GM18499 (cell line): Measurements from ENCODE around the gene GRIPAP1.

Source experiments
- ATAC-seq: cut with Tn5 transposase; IDR thresholded peaks from one replicate; pipeline ENCODE4 v1.9.1; 2021; ENCODE audit warnings: moderate number of reproducible peaks; ENCODE audit not compliant: insufficient read depth, unreplicated experiment

The GRIPAP1 gene

DNA sequence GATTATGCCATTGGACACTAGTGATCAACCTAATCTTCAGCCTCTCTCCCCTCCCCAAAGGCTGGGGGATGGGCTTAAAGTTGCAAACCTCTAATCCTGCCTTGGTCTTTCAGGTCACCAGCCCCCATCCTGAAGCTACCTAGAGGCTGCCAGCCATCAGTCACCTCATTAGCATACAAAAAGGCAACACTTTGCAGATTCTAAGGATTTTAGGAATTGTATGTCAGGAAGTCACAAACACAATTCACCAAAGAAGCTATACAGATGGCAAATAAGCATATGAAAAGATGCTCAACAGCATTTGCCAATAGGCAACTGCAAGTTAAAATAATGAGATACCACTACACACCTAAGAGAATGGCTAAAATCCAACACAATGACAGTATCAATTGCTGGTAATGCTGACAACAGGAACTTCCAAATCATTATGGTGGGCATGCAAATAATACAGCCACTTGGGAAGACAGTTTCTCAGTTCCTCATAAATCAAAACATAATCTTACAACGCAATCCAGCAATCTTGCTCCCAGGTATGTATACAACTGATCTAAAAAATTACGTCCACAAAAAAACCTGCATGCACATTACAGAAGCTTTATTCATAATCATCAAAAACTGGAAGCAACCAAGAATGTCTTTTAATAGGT lies 74.2 kb downstream of the GRIPAP1 start:
- ATAC-seq = no peak

- ATAC-seq = no peak
These were observed 74.9 kb downstream of the GRIPAP1 start for GRCh38 chrX:48927123-48927522.

DNA sequence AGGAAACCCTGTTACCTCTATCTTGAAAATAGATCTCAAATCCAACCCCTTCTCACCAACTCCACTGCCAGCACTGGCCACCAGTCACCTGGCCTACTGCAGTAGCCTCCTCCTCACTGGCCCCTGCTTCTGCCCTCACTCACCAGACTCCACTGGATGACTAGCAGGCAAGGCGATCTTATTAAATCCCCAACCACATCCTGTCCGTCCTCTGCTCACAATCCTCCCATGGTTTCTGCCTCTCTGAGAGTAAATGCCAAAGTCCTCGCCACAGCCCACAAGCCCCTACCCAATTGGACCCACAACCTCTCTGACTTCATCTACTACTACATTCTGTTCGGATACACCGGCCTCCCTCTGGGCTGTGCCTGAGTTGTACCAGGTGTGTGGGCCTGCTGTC lies 77.8 kb downstream of the GRIPAP1 start:
- no peak for ATAC-seq

DNA sequence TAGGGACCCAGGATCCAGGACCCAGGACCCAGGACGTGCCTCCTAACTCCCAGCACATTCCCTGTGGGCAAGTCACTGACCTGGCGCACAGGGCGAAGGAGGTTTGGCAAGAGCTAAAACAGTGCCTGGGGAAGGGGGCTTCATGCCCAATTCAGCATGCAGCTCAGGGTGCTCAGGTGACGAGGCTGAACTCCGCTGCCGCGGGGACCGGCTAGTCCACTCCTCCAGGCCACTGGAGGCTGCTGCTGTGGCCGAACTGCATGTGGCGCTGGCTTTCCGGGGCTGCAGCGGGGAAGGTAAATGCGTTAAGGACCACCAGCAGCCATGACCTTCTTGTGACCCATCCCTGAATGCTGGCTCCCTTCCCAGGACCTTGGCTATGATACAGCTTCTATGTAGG lies 78.3 kb downstream of the GRIPAP1 start:
- ATAC-seq = no peak
